Small intestine (tissue), 7 donors: ENCODE results near the gene FRMD4A. TPM values are rescaled to one million over a fixed set of nuclear protein-coding genes. Genes with fewer than 3 reads are reported as not detected.

ENCODE experiments used
- DNase-seq, 2 donors: peaks; one replicate each; pipeline versions ENCODE4 v3.0.0 to v3.0.0-alpha.2; 2013
- FAIRE-seq: peaks from 2 replicates; lab custom pipeline; 2012; peaks lifted over from hg19 to GRCh38; lab: Jason Lieb, UNC
- H3K27ac ChIP-seq, 3 donors: one replicate each; pipeline ENCODE4 v1.5.1; 2013; ENCODE audit warnings: low read length in 2 of 3, mild to moderate bottlenecking in 2 of 3, control low read depth in 1 of 3, inconsistent platforms in 1 of 3, low read depth in 1 of 3, moderate library complexity in 1 of 3
- H3K27me3 ChIP-seq, 3 donors: one replicate each; pipeline ENCODE4 v1.6.1; 2013; ENCODE audit warnings: low read length in 3 of 3, inconsistent platforms in 1 of 3; ENCODE audit not compliant: control insufficient read depth in 3 of 3, insufficient read depth in 3 of 3
- H3K36me3 ChIP-seq, 3 donors: one replicate each; pipeline ENCODE4 v1.6.1; 2013; ENCODE audit warnings: low read length in 3 of 3, inconsistent platforms in 1 of 3, low read depth in 1 of 3, mild to moderate bottlenecking in 1 of 3, moderate library complexity in 1 of 3; ENCODE audit not compliant: control insufficient read depth in 3 of 3, insufficient read depth in 2 of 3
- H3K4me1 ChIP-seq, 3 donors: one replicate each; pipeline ENCODE4 v1.6.1; 2013; ENCODE audit warnings: low read length in 2 of 3, inconsistent platforms in 1 of 3, low read depth in 1 of 3, mild to moderate bottlenecking in 1 of 3, moderate library complexity in 1 of 3; ENCODE audit not compliant: control insufficient read depth in 3 of 3, insufficient read depth in 2 of 3
- H3K4me3 ChIP-seq, 3 donors: one replicate each; pipeline ENCODE4 v1.5.1; 2013; ENCODE audit warnings: low read length in 3 of 3, control low read depth in 1 of 3, inconsistent platforms in 1 of 3, low read depth in 1 of 3, mild to moderate bottlenecking in 1 of 3, moderate library complexity in 1 of 3
- H3K9me3 ChIP-seq, 2 donors: one replicate each; pipeline ENCODE4 v1.6.1; 2013; ENCODE audit warnings: low read depth in 1 of 2, low read length in 1 of 2; ENCODE audit not compliant: control insufficient read depth in 2 of 2, insufficient read depth in 1 of 2
- WGBS, 3 donors: extraction: QIAGEN DNeasy Blood & Tissue Kit; methylation state at CpG; one replicate each; pipeline ENCODE4 v1.1.7; 2013; 5-methylcytosine and 5-hydroxymethylcytosine counted together
- polyA plus RNA-seq, 4 donors: library from polyadenylated mRNA; stranded (reverse) in 3 of 4; unstranded in 1 of 4; fragments of 200-250 nt in 3 of 4; fragments of 120-200 nt in 1 of 4; gene quantifications; one replicate each; pipeline versions ENCODE4 v1.2.1 to v1.2.3, GENCODE V29; 2013
- donor health status: healthy with polysubstance abuse.
- donor health status: control.
- donor health status: control.
- donor health status: Bipolar disorder and iron deficiency.
- donor health status: healthy.

The FRMD4A gene
- polyA plus RNA-seq, 4 donors = 0.45 to 16.9 (median 6.2) TPM

- no peaks in the 10 kb centered on the region for H3K4me1 ChIP-seq
- DNase-seq = no peak
- H3K36me3 ChIP-seq = peaks cover 3 to 9% (median 4%) of the 10 kb centered on the region in 3 donors
- no peak for FAIRE-seq
- no peaks in the 10 kb centered on the region for H3K27me3 ChIP-seq
- WGBS, 3 donors = 86 to 90% (median 89%) methylated on average over 2 of the region's 2 CpGs
- no peak overlapping the region for H3K4me3 ChIP-seq
- no peak overlapping the region for H3K27ac ChIP-seq
- H3K9me3 ChIP-seq = no peaks in the 10 kb centered on the region
These were observed 736.1 kb downstream of the FRMD4A start for GRCh38 chr10:13594641-13595040.
